ENCODE results near the gene PID1.

The PID1 gene

GRCh38 chr2:229043681-229044080 lies 227.4 kb downstream of the PID1 start:
- in situ Hi-C loops (cut with HindIII; ENCODE audit: low sequenced_read_pairs): no loop called here

- in situ Hi-C loops (cut with HindIII; ENCODE audit: low sequenced_read_pairs): no loop called here
These were observed 228.7 kb downstream of the PID1 start for GRCh38 chr2:229042349-229042748.

GRCh38 chr2:229041691-229042090 lies 229.4 kb downstream of the PID1 start:
- in situ Hi-C loops (cut with HindIII; ENCODE audit: low sequenced_read_pairs): no loop called here

GRCh38 chr2:229037621-229038020 lies 233.5 kb downstream of the PID1 start:
- in situ Hi-C loops (cut with HindIII; ENCODE audit: low sequenced_read_pairs): no loop called here

- in situ Hi-C loops (cut with HindIII; ENCODE audit: low sequenced_read_pairs): no loop called here
These were observed 237.3 kb downstream of the PID1 start for GRCh38 chr2:229033816-229034215.

- in situ Hi-C loops (cut with HindIII; ENCODE audit: low sequenced_read_pairs): no loop called here
These were observed 238.4 kb downstream of the PID1 start for GRCh38 chr2:229032608-229033234.

- in situ Hi-C loops (cut with HindIII; ENCODE audit: low sequenced_read_pairs): no loop called here
These were observed 243.6 kb downstream of the PID1 start for GRCh38 chr2:229027353-229028105.

- in situ Hi-C loops (cut with HindIII; ENCODE audit: low sequenced_read_pairs): no loop called here
These were observed 245.4 kb downstream of the PID1 start for GRCh38 chr2:229025653-229026052.

- in situ Hi-C loops (cut with HindIII; ENCODE audit: low sequenced_read_pairs): no loop called here
These were observed 248.4 kb downstream of the PID1 start for GRCh38 chr2:229022652-229023051.

GRCh38 chr2:229022071-229022470 lies 249.0 kb downstream of the PID1 start:
- in situ Hi-C loops (cut with HindIII; ENCODE audit: low sequenced_read_pairs): no loop called here

- in situ Hi-C loops (cut with HindIII; ENCODE audit: low sequenced_read_pairs): no loop called here
These were observed 261.3 kb downstream of the PID1 start for GRCh38 chr2:229009816-229010215.

GRCh38 chr2:229003256-229003655 lies 267.8 kb downstream of the PID1 start:
- in situ Hi-C loops (cut with HindIII; ENCODE audit: low sequenced_read_pairs): no loop called here

GRCh38 chr2:229001196-229001595 lies 269.9 kb downstream of the PID1 start:
- in situ Hi-C loops (cut with HindIII; ENCODE audit: low sequenced_read_pairs): no loop called here

- in situ Hi-C loops (cut with HindIII; ENCODE audit: low sequenced_read_pairs): no loop called here
These were observed 271.8 kb downstream of the PID1 start for GRCh38 chr2:228999326-228999725.

GRCh38 chr2:228988786-228989185 lies 282.3 kb downstream of the PID1 start:
- in situ Hi-C loops (cut with HindIII; ENCODE audit: low sequenced_read_pairs): no loop called here

GRCh38 chr2:228987441-228988155 lies 283.5 kb downstream of the PID1 start:
- in situ Hi-C loops (cut with HindIII; ENCODE audit: low sequenced_read_pairs): no loop called here

- in situ Hi-C loops (cut with HindIII; ENCODE audit: low sequenced_read_pairs): no loop called here
These were observed 284.1 kb downstream of the PID1 start for GRCh38 chr2:228986961-228987360.

GRCh38 chr2:228983700-228984099 lies 287.4 kb downstream of the PID1 start:
- in situ Hi-C loops (cut with HindIII; ENCODE audit: low sequenced_read_pairs): no loop called here

GRCh38 chr2:228974169-228974568 lies 296.9 kb downstream of the PID1 start:
- in situ Hi-C loops (cut with HindIII; ENCODE audit: low sequenced_read_pairs): no loop called here

Data from endothelial cell of hepatic sinusoid (primary cell).